Upper lobe of right lung (tissue), 1 donor: ENCODE measurements around the gene CMKLR1. TPM values are rescaled to one million over a fixed set of nuclear protein-coding genes. Genes with fewer than 3 reads are reported as not detected.

Experiments used
- ATAC-seq: fragments of 200-7000 bp; cut with Tn5 transposase; one replicate; pipeline ENCODE4 v1.9.1; 2020; ENCODE audit warnings: mild to moderate bottlenecking, moderate library complexity
- DNase-seq: peaks from one replicate; pipeline ENCODE4 v3.0.0-alpha.2; 2020
- H3K27ac ChIP-seq: fragments of 200-600 bp; one replicate; pipeline ENCODE4 v1.8.0; 2022
- H3K27me3 ChIP-seq: fragments of 200-600 bp; one replicate; pipeline ENCODE4 v1.8.0; 2022; ENCODE audit warnings: mild to moderate bottlenecking
- H3K36me3 ChIP-seq: fragments of 200-600 bp; one replicate; pipeline ENCODE4 v1.8.0; 2022
- H3K4me1 ChIP-seq: fragments of 200-600 bp; one replicate; pipeline ENCODE4 v1.8.0; 2022
- H3K4me3 ChIP-seq: fragments of 200-600 bp; one replicate; pipeline ENCODE4 v1.8.0; 2022; ENCODE audit warnings: mild to moderate bottlenecking
- H3K9me3 ChIP-seq: fragments of 200-600 bp; one replicate; pipeline ENCODE4 v1.8.0; 2022
- intact Hi-C: fragments of 100-400 bp; cut with DNase I; formaldehyde crosslinking; loops from one replicate; pipeline ENCODE4 v1.11.0; 2022
- total RNA-seq: library from RNA; stranded (reverse); fragmentation: NEBNext Ultra II Directional; extraction: Animal tissue kit (Norgen Biotek cat#: 25700); gene quantifications from one replicate; pipeline ENCODE4 v1.2.1, GENCODE V29; 2021
- TF ChIP-seq, protein P1 (sequence below): fragments of 200-600 bp; IDR thresholded peaks from one replicate; pipeline ENCODE4 v1.8.0; 2022; ENCODE audit warnings: antibody characterized with exemption
- donor health status: DM: no; HTN: yes; CAD: no; lungs with severe emphysema.

The CMKLR1 gene
- total RNA-seq, 1 donor from 2014 or later, result 29.1 TPM

- H3K9me3 ChIP-seq, result no peaks in the 10 kb centered on the region
- no peaks in the 10 kb centered on the region for H3K27me3 ChIP-seq
- peak overlapping the region; percentile 24 for H3K27ac ChIP-seq
- DNase-seq, result peak; percentile 26
- intact Hi-C loops, result no loop called here
- H3K4me3 ChIP-seq, result no peak overlapping the region
- peaks cover 39% of the 10 kb centered on the region for H3K4me1 ChIP-seq
- TF ChIP-seq, protein P1, sequence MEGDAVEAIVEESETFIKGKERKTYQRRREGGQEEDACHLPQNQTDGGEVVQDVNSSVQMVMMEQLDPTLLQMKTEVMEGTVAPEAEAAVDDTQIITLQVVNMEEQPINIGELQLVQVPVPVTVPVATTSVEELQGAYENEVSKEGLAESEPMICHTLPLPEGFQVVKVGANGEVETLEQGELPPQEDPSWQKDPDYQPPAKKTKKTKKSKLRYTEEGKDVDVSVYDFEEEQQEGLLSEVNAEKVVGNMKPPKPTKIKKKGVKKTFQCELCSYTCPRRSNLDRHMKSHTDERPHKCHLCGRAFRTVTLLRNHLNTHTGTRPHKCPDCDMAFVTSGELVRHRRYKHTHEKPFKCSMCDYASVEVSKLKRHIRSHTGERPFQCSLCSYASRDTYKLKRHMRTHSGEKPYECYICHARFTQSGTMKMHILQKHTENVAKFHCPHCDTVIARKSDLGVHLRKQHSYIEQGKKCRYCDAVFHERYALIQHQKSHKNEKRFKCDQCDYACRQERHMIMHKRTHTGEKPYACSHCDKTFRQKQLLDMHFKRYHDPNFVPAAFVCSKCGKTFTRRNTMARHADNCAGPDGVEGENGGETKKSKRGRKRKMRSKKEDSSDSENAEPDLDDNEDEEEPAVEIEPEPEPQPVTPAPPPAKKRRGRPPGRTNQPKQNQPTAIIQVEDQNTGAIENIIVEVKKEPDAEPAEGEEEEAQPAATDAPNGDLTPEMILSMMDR, result no peak
- ATAC-seq, result no peak
- no peaks in the 10 kb centered on the region for H3K36me3 ChIP-seq
These were observed 22.7 kb downstream of the CMKLR1 start for GRCh38 chr12:108316176-108317086.

- H3K4me1 ChIP-seq, result peaks cover 40% of the 10 kb centered on the region
- H3K27me3 ChIP-seq, result no peaks in the 10 kb centered on the region
- TF ChIP-seq, protein P1, result no peak
These were observed 23.5 kb downstream of the CMKLR1 start for GRCh38 chr12:108315486-108316105.

DNA sequence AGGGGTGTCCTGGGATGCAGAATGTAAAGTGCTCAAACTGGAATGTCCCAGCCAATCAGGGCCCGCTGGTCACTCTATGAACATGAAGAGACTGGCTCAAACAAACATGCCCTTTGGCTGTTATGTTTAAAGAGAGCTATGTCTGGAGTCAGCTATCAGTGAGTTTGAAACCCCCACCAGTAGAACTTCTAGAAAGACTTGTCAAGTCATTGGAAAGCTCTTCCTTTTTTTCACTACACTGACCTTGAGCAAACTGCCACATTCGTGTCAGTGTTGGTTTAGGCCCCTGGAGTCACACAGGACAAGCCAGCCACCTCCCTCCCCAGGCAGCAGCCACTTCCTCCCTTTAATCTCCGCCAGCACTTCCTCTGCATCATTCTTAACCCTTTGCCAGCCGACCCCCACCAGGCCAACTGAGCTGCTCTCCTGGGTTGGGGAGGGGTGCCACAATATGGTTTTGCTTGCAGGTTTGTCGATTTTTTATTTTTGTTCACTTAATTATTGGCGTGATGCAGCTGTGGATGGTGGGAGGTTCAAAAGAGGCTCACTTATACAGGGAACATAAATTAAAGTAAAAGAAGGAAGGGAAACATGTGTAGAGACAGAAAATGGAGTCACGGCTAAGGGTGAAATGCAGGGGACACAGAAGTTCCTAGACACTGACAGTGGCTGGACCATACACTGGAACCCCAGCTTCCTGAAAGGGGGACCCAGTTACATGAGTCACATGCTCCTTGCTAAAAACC is 25.3 kb downstream of the CMKLR1 start:
- Histone ChIP-seq H3K27me3 (no peaks in the 10 kb centered on the region), H3K4me3 (no peak overlapping the region), H3K9me3 (no peaks in the 10 kb centered on the region), H3K27ac (peak overlapping the region; percentile 85), H3K4me1 (peaks cover 49% of the 10 kb centered on the region), H3K36me3 (no peaks in the 10 kb centered on the region)
- peak; percentile 70 for DNase-seq
- intact Hi-C loops, result no loop called here
- peak; percentile 79 for ATAC-seq
- TF ChIP-seq, protein P1, result no peak

More at GRCh38 chr12:108315486-108316105, 23.5 kb downstream of the CMKLR1 start:
- ATAC-seq (no peak), DNase-seq (peak; percentile 22)
- Histone ChIP-seq H3K9me3 (no peaks in the 10 kb centered on the region), H3K36me3 (no peaks in the 10 kb centered on the region), H3K4me3 (no peak overlapping the region), H3K27ac (peak overlapping the region; percentile 24)
- intact Hi-C loops, result no loop called here

GRCh38 chr12:108313241-108313605 is 25.9 kb downstream of the CMKLR1 start:
- H3K36me3 ChIP-seq, result no peaks in the 10 kb centered on the region
- TF ChIP-seq, protein P1, result no peak
- no peaks in the 10 kb centered on the region for H3K27me3 ChIP-seq
- DNase-seq (no peak), ATAC-seq (peak; percentile 21)
- H3K27ac ChIP-seq, result peak overlapping the region; percentile 85
- intact Hi-C loops, result no loop called here
- H3K4me3 ChIP-seq, result no peak overlapping the region
- peaks cover 49% of the 10 kb centered on the region for H3K4me1 ChIP-seq
- H3K9me3 ChIP-seq, result no peaks in the 10 kb centered on the region

- Histone ChIP-seq H3K36me3 (no peaks in the 10 kb centered on the region), H3K4me1 (peaks cover 50% of the 10 kb centered on the region), H3K27ac (peak overlapping the region; percentile 85), H3K4me3 (no peak overlapping the region), H3K9me3 (no peaks in the 10 kb centered on the region), H3K27me3 (no peaks in the 10 kb centered on the region)
- TF ChIP-seq, protein P1, result no peak
- DNase-seq (peak; percentile 77), ATAC-seq (peak; percentile 67)
- intact Hi-C loops, result no loop called here
These were observed 26.4 kb downstream of the CMKLR1 start for GRCh38 chr12:108312693-108313189.
